ENCODE data around the gene KLK3.
"Not testable (repeated sequence)": the region's sequence is repeated elsewhere in the genome, so short reads cannot be mapped to it uniquely, and the experiment has no call there.

Gene KLK3

GRCh38 chr19:50854636-50855410, at the start of gene KLK3:
TSS of gene KLK3 (plus strand) at chr19:50854915. CDS start at chr19:50854956, 41 bp downstream.
- DNase-seq (ENCODE audit: low read depth, low spot score): no peak

- no peak for DNase-seq (ENCODE audit: low read depth, low spot score)
Measured at GRCh38 chr19:50808856-50809255, 45.9 kb upstream of the KLK3 start.

GRCh38 chr19:50811622-50812238, 43.0 kb upstream of the KLK3 start:
- not testable (repeated sequence) for DNase-seq (ENCODE audit: low read depth, low spot score)

- no peak for DNase-seq (ENCODE audit: low read depth, low spot score)
Measured at GRCh38 chr19:50812474-50812873, 42.2 kb upstream of the KLK3 start.

- DNase-seq (ENCODE audit: low read depth, low spot score): no peak
Measured at GRCh38 chr19:50814883-50815282, 39.8 kb upstream of the KLK3 start.

GRCh38 chr19:50815439-50815838, 39.3 kb upstream of the KLK3 start:
- DNase-seq (ENCODE audit: low read depth, low spot score): no peak

- no peak for DNase-seq (ENCODE audit: low read depth, low spot score)
Measured at GRCh38 chr19:50817941-50818858, 36.5 kb upstream of the KLK3 start.

GRCh38 chr19:50818859-50819472, 35.7 kb upstream of the KLK3 start:
- no peak for DNase-seq (ENCODE audit: low read depth, low spot score)

- no peak for DNase-seq (ENCODE audit: low read depth, low spot score)
Measured at GRCh38 chr19:50819636-50820035, 35.1 kb upstream of the KLK3 start.

GRCh38 chr19:50820086-50820485, 34.6 kb upstream of the KLK3 start:
- no peak for DNase-seq (ENCODE audit: low read depth, low spot score)

GRCh38 chr19:50820549-50821247, 34.0 kb upstream of the KLK3 start:
- no peak for DNase-seq (ENCODE audit: low read depth, low spot score)

- DNase-seq (ENCODE audit: low read depth, low spot score): no peak
Measured at GRCh38 chr19:50821248-50821612, 33.5 kb upstream of the KLK3 start.

- no peak for DNase-seq (ENCODE audit: low read depth, low spot score)
Measured at GRCh38 chr19:50821622-50822021, 33.1 kb upstream of the KLK3 start.

- DNase-seq (ENCODE audit: low read depth, low spot score): no peak
Measured at GRCh38 chr19:50822661-50823208, 32.0 kb upstream of the KLK3 start.

GRCh38 chr19:50823389-50824042, 31.2 kb upstream of the KLK3 start, which contains the start of gene KLK1:
TSS of gene KLK1 (minus strand) at chr19:50823787. CDS start at chr19:50823748, 39 bp downstream.
- DNase-seq (ENCODE audit: low read depth, low spot score): no peak

GRCh38 chr19:50826492-50827240, 28.0 kb upstream of the KLK3 start:
- no peak for DNase-seq (ENCODE audit: low read depth, low spot score)

GRCh38 chr19:50827476-50827875, 27.2 kb upstream of the KLK3 start:
- no peak for DNase-seq (ENCODE audit: low read depth, low spot score)

- no peak for DNase-seq (ENCODE audit: low read depth, low spot score)
Measured at GRCh38 chr19:50829801-50830200, 24.9 kb upstream of the KLK3 start.

GRCh38 chr19:50830266-50831025, 24.3 kb upstream of the KLK3 start:
- no peak for DNase-seq (ENCODE audit: low read depth, low spot score)

All from brain pericyte (primary cell).